ENCODE results near the gene UGDH. TPM values are rescaled to one million over a fixed set of nuclear protein-coding genes. Genes with fewer than 3 reads are reported as not detected.

Gene UGDH
- total and polyA plus RNA-seq, 2 of the 8 experiments (the other 6 are each of a cell fraction or from before 2014, with no cell fraction given): 32.0 to 128 TPM

- Histone ChIP-seq H3K9me3 (ENCODE audit: insufficient read depth in 2 of 2, low read depth in 1 of 2, low read length in 1 of 2) (no peaks in the 10 kb centered on the region), H4K8ac (ENCODE audit: extremely low read depth, insufficient read depth, low read length) (no peak overlapping the region), H2BK20ac (ENCODE audit: low read length) (no peak overlapping the region), H3K79me1 (ENCODE audit: low read depth, low read length) (no peaks in the 10 kb centered on the region), H3K14ac (ENCODE audit: insufficient read length) (no peak overlapping the region), H3K4me1 (replicated peaks in 1 of 4; ENCODE audit: control insufficient read depth in 3 of 4, insufficient read depth in 4 of 4, low read length in 3 of 4) (no peaks in the 10 kb centered on the region), H3K4me3 (ENCODE audit: extremely low read depth in 1 of 4, insufficient read depth in 2 of 4, low read depth in 3 of 4, low read length in 4 of 4) (no peak overlapping the region), H3K27ac (ENCODE audit: low read depth, low read length) (no peak overlapping the region), H3K9ac (replicated peaks in 1 of 4; ENCODE audit: extremely low read depth in 1 of 4, low read depth in 3 of 4, low read length in 3 of 4) (no peak overlapping the region), H4K5ac (ENCODE audit: insufficient read length, low read depth, low read length) (no peak overlapping the region), H2AK5ac (ENCODE audit: low read depth, low read length) (no peak overlapping the region), H3K23ac (ENCODE audit: insufficient read length) (no peak overlapping the region), H4K20me1 (replicated peaks in 1 of 2; ENCODE audit: control insufficient read depth in 1 of 2, insufficient read depth in 2 of 2, low read length in 2 of 2) (no peaks in the 10 kb centered on the region), H2AFZ (ENCODE audit: low read length) (no peak overlapping the region), H3K23me2 (ENCODE audit: low read depth, low read length) (no peaks in the 10 kb centered on the region), H3K56ac (replicated peaks; ENCODE audit: insufficient read length, low read depth, low read length) (no peak overlapping the region), H3K27me3 (replicated peaks in 1 of 4; ENCODE audit: control insufficient read depth in 3 of 4, extremely low read depth in 1 of 4, insufficient read depth in 3 of 4, low read length in 3 of 4) (no peaks in the 10 kb centered on the region), H3K79me2 (ENCODE audit: control insufficient read depth in 1 of 2, insufficient read depth in 2 of 2, low read length in 2 of 2) (no peaks in the 10 kb centered on the region), H2BK12ac (ENCODE audit: low read depth, low read length) (no peak overlapping the region), H4K91ac (replicated peaks; ENCODE audit: insufficient read length, low read length) (no peak overlapping the region), H2BK120ac (replicated peaks; ENCODE audit: low read depth, low read length) (no peak overlapping the region), H2BK15ac (ENCODE audit: low read length) (no peak overlapping the region), H3K18ac (ENCODE audit: extremely low read depth, low read length) (no peak overlapping the region), H3K4ac (replicated peaks; ENCODE audit: insufficient read length, low read depth, low read length) (no peak overlapping the region), H2BK5ac (ENCODE audit: low read depth, low read length) (no peak overlapping the region), H3K4me2 (ENCODE audit: insufficient read depth in 1 of 2, low read depth in 2 of 2, low read length in 2 of 2) (no peak overlapping the region), H3K36me3 (ENCODE audit: control insufficient read depth in 2 of 4, insufficient read depth in 4 of 4, low read length in 3 of 4) (peaks cover 3 to 17% (median 10%) of the 10 kb centered on the region in 4 experiments; a peak in 4 of 8 replicates)
- ChIA-PET CTCF (ENCODE audit: partially characterized antibody) (interaction anchor here (1.4 kb wide), 1 partner anchor 10 kb away, joined by 3 read pairs; no protein-coding TSS in a partner anchor), POLR2A (ENCODE audit: partially characterized antibody) (interaction anchor here (1.7 to 4.3 kb wide), 2 partner anchors 13 to 17 kb away, joined by 4 to 15 read pairs; partner anchors contain the start of genes LIAS and RPL9)
- no peak for FAIRE-seq
- DNase-seq (ENCODE audit: low read depth in 1 of 2, low spot score in 2 of 2): no peak
- WGBS, 2 experiments (ENCODE audit: extremely low coverage in 1 of 2, insufficient coverage in 1 of 2, insufficient read length in 1 of 2, insufficient replicate concordance in 2 of 2, low coverage in 1 of 2, low lambda C conversion rate in 2 of 2, missing lambda C conversion rate in 1 of 2): 84% methylated on average over 5 of the region's 5 CpGs; no CpG with 5 or more reads in 1 of the 2 experiments
- TF ChIP-seq TBP (IDR thresholded peaks at IDR 0.05; ENCODE audit: low read depth, low read length) (no peak), POLR2A (IDR thresholded peaks at IDR 0.05; ENCODE audit: control extremely low read depth in 1 of 2, low read depth in 2 of 2, low read length in 2 of 2) (no peak), SP1 (IDR thresholded peaks at IDR 0.05; ENCODE audit: low read depth, low read length) (no peak), SIN3A (conservative IDR thresholded peaks at IDR 0.05 in 1 of 2, IDR thresholded peaks at IDR 0.05 in 1 of 2; ENCODE audit: low read depth in 1 of 2, low read length in 2 of 2) (no peak), JUN (IDR thresholded peaks at IDR 0.05; ENCODE audit: low read depth, low read length) (no peak), BACH1 (IDR thresholded peaks at IDR 0.05; ENCODE audit: low read length) (no peak), HDAC2 (IDR thresholded peaks at IDR 0.05; ENCODE audit: borderline replicate concordance in 1 of 2, low read depth in 2 of 2, low read length in 2 of 2) (no peak), POLR2AphosphoS5 (IDR thresholded peaks at IDR 0.05; ENCODE audit: low read depth, low read length) (no peak), CBX5 (IDR thresholded peaks at IDR 0.05; ENCODE audit: low read depth, low read length) (no peak)
Observed at GRCh38 chr4:39476187-39476895, 50.9 kb downstream of the UGDH start.

Data from H1 (cell line).